Measurements from ENCODE around the gene ADD2. TPM values are rescaled to one million over a fixed set of nuclear protein-coding genes. Genes with fewer than 3 reads are reported as not detected.

The ADD2 gene
- total and polyA plus RNA-seq, 2 experiments from 2014 or later = 34.6 to 223 TPM

- TF ChIP-seq REST (IDR thresholded peaks at IDR 0.05; ENCODE audit: unreplicated experiment) (no peak), JUNB (IDR thresholded peaks at IDR 0.05; ENCODE audit: unreplicated experiment) (no peak), EZH2 (IDR thresholded peaks at IDR 0.05; ENCODE audit: low read depth, unreplicated experiment) (no peak), ZNF331 (CRISPR knock-in tag; IDR thresholded peaks at IDR 0.05; ENCODE audit: low read depth) (no peak), ZNF114 (CRISPR knock-in tag; IDR thresholded peaks at IDR 0.05) (no peak), CREB1 (CRISPR knock-in tag; IDR thresholded peaks at IDR 0.05; ENCODE audit: low read depth) (no peak), ETS1 (IDR thresholded peaks at IDR 0.05) (no peak), STAT1 (IDR thresholded peaks at IDR 0.05; ENCODE audit: unreplicated experiment) (no peak), NANOG (IDR thresholded peaks at IDR 0.05; ENCODE audit: borderline replicate concordance) (no peak)
Measured at GRCh38 chr2:70659551-70659950, 108.4 kb downstream of the ADD2 start (continued).

- peaks cover 9% of the 10 kb centered on the region; the same call in 1 of the 2 replicates for H3K36me3 ChIP-seq (ENCODE audit: insufficient read depth)
- Mint-ChIP-seq H3K36me3 (ENCODE audit: low read depth) (peaks cover 23% of the 10 kb centered on the region), H3K27me3 (ENCODE audit: insufficient read depth, low read depth, poor library complexity) (peaks cover 20% of the 10 kb centered on the region), H3K4me3 (no peak overlapping the region), H3K9me3 (no peaks in the 10 kb centered on the region; the same call in 2 of the 3 replicates), H3K4me1 (peaks cover 27% of the 10 kb centered on the region), H3K27ac (no peak overlapping the region)
- no peak overlapping the region for H2AFZ ChIP-seq
- peak overlapping the region; percentile 32; the same call in 1 of the 2 replicates for H3K27ac ChIP-seq (ENCODE audit: low read depth)
- no peak for TF ChIP-seq ZNF462 (CRISPR knock-in tag; IDR thresholded peaks at IDR 0.05)
- TF ChIP-seq NANOG (IDR thresholded peaks at IDR 0.05; ENCODE audit: borderline replicate concordance) = no peak
- no peak overlapping the region for H3K4me3 ChIP-seq
- peaks cover 19% of the 10 kb centered on the region for H3K4me1 ChIP-seq (ENCODE audit: insufficient read depth)
- no peaks in the 10 kb centered on the region for H3K79me2 ChIP-seq (replicated peaks; ENCODE audit: insufficient read depth)
- no peaks in the 10 kb centered on the region for H3F3A ChIP-seq (replicated peaks; ENCODE audit: low read depth)
- ATAC-seq (no peak), DNase-seq (ENCODE audit: low spot score) (no peak)
- peaks cover 5% of the 10 kb centered on the region; the same call in 1 of the 2 replicates for H4K20me1 ChIP-seq (replicated peaks; ENCODE audit: insufficient read depth)
- H3K27me3 ChIP-seq (ENCODE audit: insufficient read depth) = peaks cover 27% of the 10 kb centered on the region
- H3K4me2 ChIP-seq = no peak overlapping the region
- no peaks in the 10 kb centered on the region for H3K9me2 ChIP-seq (ENCODE audit: insufficient read depth)
Measured at GRCh38 chr2:70658476-70658875, 109.5 kb downstream of the ADD2 start.

Measured in GM23338 (cell line).